ENCODE measurements around the gene SATB2.

Gene SATB2

GRCh38 chr2:199317646-199318045 lies 140.1 kb downstream of the SATB2 start:
- H3K4me1 Mint-ChIP-seq, result no peaks in the 10 kb centered on the region
- ATAC-seq (no peak), DNase-seq (no peak)
- H3K27me3 Mint-ChIP-seq, result peaks cover 1% of the 10 kb centered on the region
- no peak overlapping the region for H3K4me3 Mint-ChIP-seq
- no peaks in the 10 kb centered on the region for H3K36me3 Mint-ChIP-seq (ENCODE audit: low read depth)
- H3K9me3 Mint-ChIP-seq, result peaks cover 6% of the 10 kb centered on the region
- H3K27ac Mint-ChIP-seq, result no peak overlapping the region

DNA sequence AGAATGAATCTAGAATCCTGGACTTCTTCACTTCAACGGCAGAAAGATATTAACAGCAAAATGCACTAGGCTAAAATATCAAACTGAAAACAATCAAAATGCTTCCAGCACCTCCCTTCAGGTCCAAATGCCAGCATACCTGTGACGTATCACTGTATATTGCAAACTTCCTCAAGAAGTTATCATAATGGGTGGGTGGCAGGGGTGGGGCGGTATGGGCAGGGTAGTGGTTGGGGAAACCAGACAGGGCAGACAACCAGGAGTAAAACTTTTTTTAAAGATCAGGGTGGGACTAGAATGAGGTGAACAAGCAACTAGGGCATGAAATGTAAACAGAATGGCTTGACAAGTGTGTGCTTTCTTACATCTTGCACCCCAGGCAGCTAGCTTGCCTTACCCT lies 140.9 kb downstream of the SATB2 start:
- peaks cover 1% of the 10 kb centered on the region for H3K27me3 Mint-ChIP-seq
- no peaks in the 10 kb centered on the region for H3K4me1 Mint-ChIP-seq
- H3K4me3 Mint-ChIP-seq, result no peak overlapping the region
- ATAC-seq (no peak), DNase-seq (no peak)
- H3K27ac Mint-ChIP-seq, result no peak overlapping the region
- no peaks in the 10 kb centered on the region for H3K36me3 Mint-ChIP-seq (ENCODE audit: low read depth)
- peaks cover 6% of the 10 kb centered on the region for H3K9me3 Mint-ChIP-seq

DNA sequence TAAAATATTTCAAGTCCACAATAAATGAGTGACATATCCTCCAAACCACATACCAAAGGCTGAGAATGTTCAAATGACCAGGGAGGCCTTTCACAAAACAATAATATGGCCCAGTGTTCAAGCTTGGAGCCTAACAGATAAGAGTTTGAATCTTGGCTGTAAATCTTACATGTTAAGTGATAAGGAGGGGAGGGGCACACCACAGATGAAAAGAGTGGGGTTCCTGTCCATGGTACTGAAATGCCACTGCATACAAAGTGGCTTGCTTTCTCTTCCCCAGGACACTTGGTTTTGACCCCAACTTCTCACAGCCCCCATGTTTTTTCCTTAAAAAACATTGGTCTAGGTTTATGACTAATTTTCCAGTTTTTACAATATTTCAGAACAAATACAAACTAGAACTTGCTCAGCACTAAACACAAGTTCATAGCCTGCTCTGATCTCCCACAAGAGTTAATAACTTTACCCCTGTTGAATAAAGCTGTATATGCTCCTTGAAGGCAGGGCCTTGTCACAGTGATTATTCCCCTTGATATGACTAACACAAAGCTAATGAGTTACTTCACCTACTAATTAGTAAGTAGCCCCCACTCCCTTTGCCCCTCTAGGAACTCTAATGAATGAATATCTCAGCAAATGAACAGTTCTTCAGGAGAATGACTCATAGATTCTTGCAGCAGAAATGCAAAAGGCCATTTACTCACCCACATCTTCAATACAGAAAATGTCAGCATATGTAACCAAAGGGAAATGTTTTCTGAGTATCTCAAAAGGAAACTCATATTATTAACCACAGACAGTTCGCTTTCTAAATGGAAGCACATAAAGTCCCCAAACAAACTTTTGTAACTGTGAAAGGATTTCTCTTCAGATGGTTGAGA lies 142.2 kb downstream of the SATB2 start:
- no peak for DNase-seq
- peaks cover 3% of the 10 kb centered on the region for H3K27me3 Mint-ChIP-seq
- H3K36me3 Mint-ChIP-seq (ENCODE audit: low read depth), result no peaks in the 10 kb centered on the region
- peaks cover 6% of the 10 kb centered on the region for H3K9me3 Mint-ChIP-seq
- H3K27ac Mint-ChIP-seq, result no peak overlapping the region
- ATAC-seq, result no peak
- H3K4me1 Mint-ChIP-seq, result no peaks in the 10 kb centered on the region
- H3K4me3 Mint-ChIP-seq, result no peak overlapping the region

GRCh38 chr2:199312931-199313330 lies 144.8 kb downstream of the SATB2 start:
- Mint-ChIP-seq H3K4me3 (no peak overlapping the region), H3K27me3 (peaks cover 2% of the 10 kb centered on the region), H3K36me3 (ENCODE audit: low read depth) (no peaks in the 10 kb centered on the region), H3K27ac (no peak overlapping the region), H3K4me1 (no peaks in the 10 kb centered on the region), H3K9me3 (peaks cover 6% of the 10 kb centered on the region)
- no peak for ATAC-seq
- DNase-seq, result no peak

- DNase-seq (no peak), ATAC-seq (no peak)
- H3K4me3 Mint-ChIP-seq, result no peak overlapping the region
- H3K9me3 Mint-ChIP-seq, result peaks cover 6% of the 10 kb centered on the region
- no peaks in the 10 kb centered on the region for H3K4me1 Mint-ChIP-seq
- no peaks in the 10 kb centered on the region for H3K36me3 Mint-ChIP-seq (ENCODE audit: low read depth)
- no peak overlapping the region for H3K27ac Mint-ChIP-seq
- peaks cover 2% of the 10 kb centered on the region for H3K27me3 Mint-ChIP-seq
Observed at GRCh38 chr2:199310771-199311585, 146.8 kb downstream of the SATB2 start.

DNA sequence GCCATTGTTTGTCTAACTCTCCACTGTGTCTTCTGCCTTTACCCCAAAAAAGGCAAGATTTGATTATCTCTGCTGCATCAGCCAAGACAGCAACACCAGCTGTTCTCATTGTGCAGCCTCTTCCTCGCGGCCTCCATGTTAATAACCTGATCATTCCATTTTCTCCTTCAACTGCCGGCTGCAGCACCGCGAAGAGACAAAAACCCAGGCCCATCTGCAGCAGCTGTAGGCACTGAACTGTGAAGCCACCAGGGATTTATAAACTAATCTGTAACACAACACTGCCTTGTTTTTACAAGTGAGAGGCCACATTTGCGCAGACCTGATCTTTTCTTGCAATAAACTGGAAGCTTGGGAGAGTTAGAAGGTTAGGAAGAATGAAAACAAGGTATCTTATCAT lies 147.8 kb downstream of the SATB2 start:
- no peak overlapping the region for H3K4me3 Mint-ChIP-seq
- no peaks in the 10 kb centered on the region for H3K9me3 Mint-ChIP-seq

DNA sequence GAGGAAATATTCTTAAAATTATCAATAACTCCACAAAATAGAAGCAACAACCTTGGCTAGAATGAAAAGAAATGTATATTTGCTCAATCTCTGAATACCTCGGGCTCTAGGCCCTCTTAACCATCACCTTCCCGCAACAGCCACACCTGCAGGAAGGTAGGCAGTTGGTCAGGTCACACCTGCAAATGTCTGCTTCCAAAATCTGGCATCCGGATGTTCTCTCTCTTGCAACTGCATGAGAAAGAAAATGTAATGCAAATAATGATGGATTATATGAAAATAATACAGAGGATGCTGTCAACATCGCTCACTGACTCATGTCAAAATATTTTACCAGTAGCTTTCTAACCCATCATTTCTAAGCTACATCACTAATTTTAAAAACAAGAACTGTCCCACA lies 148.3 kb downstream of the SATB2 start:
- H3K4me3 Mint-ChIP-seq, result no peak overlapping the region
- peaks cover 4% of the 10 kb centered on the region for H3K27me3 Mint-ChIP-seq
- H3K9me3 Mint-ChIP-seq, result no peaks in the 10 kb centered on the region
- ATAC-seq (no peak), DNase-seq (no peak)
- no peak overlapping the region for H3K27ac Mint-ChIP-seq
- no peaks in the 10 kb centered on the region for H3K36me3 Mint-ChIP-seq (ENCODE audit: low read depth)
- no peaks in the 10 kb centered on the region for H3K4me1 Mint-ChIP-seq

More for the DNA sequence above, 147.8 kb downstream of the SATB2 start:
- DNase-seq, result no peak
- Mint-ChIP-seq H3K36me3 (ENCODE audit: low read depth) (no peaks in the 10 kb centered on the region), H3K4me1 (no peaks in the 10 kb centered on the region), H3K27ac (no peak overlapping the region), H3K27me3 (peaks cover 2% of the 10 kb centered on the region)
- ATAC-seq, result no peak

- no peak overlapping the region for H3K27ac Mint-ChIP-seq
- no peaks in the 10 kb centered on the region for H3K36me3 Mint-ChIP-seq (ENCODE audit: low read depth)
- no peak for ATAC-seq
- peaks cover 4% of the 10 kb centered on the region for H3K27me3 Mint-ChIP-seq
- H3K9me3 Mint-ChIP-seq, result no peaks in the 10 kb centered on the region
- no peak overlapping the region for H3K4me3 Mint-ChIP-seq
- DNase-seq, result no peak
- no peaks in the 10 kb centered on the region for H3K4me1 Mint-ChIP-seq
Observed at GRCh38 chr2:199308567-199308966, 149.2 kb downstream of the SATB2 start.

DNA sequence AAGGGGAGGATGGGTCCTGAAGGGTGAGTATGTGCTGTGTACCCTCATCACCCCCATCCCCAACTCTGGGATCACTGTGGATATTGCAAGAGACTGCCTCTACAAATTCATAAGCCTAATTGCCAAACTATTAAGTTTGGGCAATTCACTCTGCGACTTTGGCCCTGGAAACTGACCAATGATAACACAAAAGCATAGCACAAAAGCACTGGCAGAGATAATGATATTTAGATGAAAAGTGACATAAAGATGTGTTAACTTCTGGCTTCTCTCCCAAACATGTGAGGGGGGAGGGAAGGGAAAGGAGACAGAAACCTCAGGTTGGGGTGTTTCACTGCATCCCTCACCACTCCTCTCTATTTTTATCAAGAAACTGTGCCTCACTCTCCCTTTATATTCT lies 150.3 kb downstream of the SATB2 start:
- Mint-ChIP-seq H3K27ac (no peak overlapping the region), H3K9me3 (no peaks in the 10 kb centered on the region), H3K36me3 (ENCODE audit: low read depth) (no peaks in the 10 kb centered on the region), H3K4me3 (no peak overlapping the region), H3K27me3 (peaks cover 10% of the 10 kb centered on the region), H3K4me1 (no peaks in the 10 kb centered on the region)
- DNase-seq, result no peak
- no peak for ATAC-seq

- no peak for ATAC-seq
- no peak overlapping the region for H3K4me3 Mint-ChIP-seq
- DNase-seq, result no peak
- H3K36me3 Mint-ChIP-seq (ENCODE audit: low read depth), result no peaks in the 10 kb centered on the region
- H3K4me1 Mint-ChIP-seq, result no peaks in the 10 kb centered on the region
- H3K27me3 Mint-ChIP-seq, result peaks cover 7% of the 10 kb centered on the region
- no peak overlapping the region for H3K27ac Mint-ChIP-seq
- H3K9me3 Mint-ChIP-seq, result no peaks in the 10 kb centered on the region
Observed at GRCh38 chr2:199306116-199306515, 151.6 kb downstream of the SATB2 start.

DNA sequence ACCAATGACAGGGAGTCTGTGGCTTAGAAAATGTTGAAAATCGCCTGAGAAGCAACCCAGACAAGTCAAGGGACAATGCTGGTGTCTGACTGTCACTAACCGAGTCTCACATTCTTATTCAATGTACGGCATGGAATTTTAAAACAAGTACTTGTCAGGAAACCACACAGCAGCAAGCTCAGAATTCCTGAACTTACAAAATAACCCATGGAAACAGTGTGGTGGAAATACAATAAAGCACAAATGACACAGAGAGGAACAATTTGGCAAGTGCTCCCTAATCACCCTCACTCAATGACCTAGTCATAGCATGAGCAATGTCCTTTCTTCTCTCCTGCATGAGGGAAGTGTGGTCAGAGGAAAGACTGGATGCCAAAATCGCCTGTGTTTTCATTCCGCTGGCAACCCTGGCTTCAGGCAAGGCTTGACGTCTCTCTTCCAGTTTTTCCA lies 154.0 kb downstream of the SATB2 start:
- ATAC-seq, result no peak
- H3K27me3 Mint-ChIP-seq, result peaks cover 7% of the 10 kb centered on the region
- H3K4me3 Mint-ChIP-seq, result no peak overlapping the region
- H3K4me1 Mint-ChIP-seq, result no peaks in the 10 kb centered on the region
- H3K36me3 Mint-ChIP-seq (ENCODE audit: low read depth), result no peaks in the 10 kb centered on the region
- no peak overlapping the region for H3K27ac Mint-ChIP-seq
- H3K9me3 Mint-ChIP-seq, result peaks cover 5% of the 10 kb centered on the region
- DNase-seq, result no peak

DNA sequence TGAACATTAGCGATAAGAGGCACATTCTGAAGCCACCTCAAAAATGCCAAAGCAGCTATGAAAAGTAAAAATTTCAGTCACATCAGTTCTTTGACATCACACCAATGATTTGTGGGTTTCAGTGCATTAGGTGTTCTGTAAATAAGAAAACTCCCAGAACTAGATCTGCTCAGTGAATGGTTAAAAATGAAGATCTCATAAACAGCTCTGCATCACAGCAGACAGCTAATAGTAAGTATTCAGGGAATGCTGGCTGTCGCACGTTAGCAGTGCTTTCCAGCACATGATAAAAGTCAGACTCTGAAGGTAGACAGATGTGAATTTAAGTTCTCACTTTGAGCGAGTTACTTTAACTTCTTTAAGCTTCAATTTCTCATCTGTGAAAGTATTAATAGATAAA lies 154.9 kb downstream of the SATB2 start:
- Mint-ChIP-seq H3K27me3 (peaks cover 7% of the 10 kb centered on the region), H3K4me3 (no peak overlapping the region), H3K27ac (no peak overlapping the region), H3K4me1 (no peaks in the 10 kb centered on the region), H3K9me3 (peaks cover 7% of the 10 kb centered on the region), H3K36me3 (ENCODE audit: low read depth) (no peaks in the 10 kb centered on the region)
- ATAC-seq (no peak), DNase-seq (no peak)

GRCh38 chr2:199288424-199288823 lies 169.3 kb downstream of the SATB2 start:
- no peaks in the 10 kb centered on the region for H3K4me1 Mint-ChIP-seq
- no peak for ATAC-seq
- H3K27ac Mint-ChIP-seq, result no peak overlapping the region
- no peak overlapping the region for H3K4me3 Mint-ChIP-seq
- H3K9me3 Mint-ChIP-seq, result peaks cover 3% of the 10 kb centered on the region
- no peaks in the 10 kb centered on the region for H3K36me3 Mint-ChIP-seq (ENCODE audit: low read depth)
- no peaks in the 10 kb centered on the region for H3K27me3 Mint-ChIP-seq
- DNase-seq, result no peak

- no peaks in the 10 kb centered on the region for H3K4me1 Mint-ChIP-seq
- ATAC-seq (no peak), DNase-seq (no peak)
- peaks cover 3% of the 10 kb centered on the region for H3K9me3 Mint-ChIP-seq
- H3K36me3 Mint-ChIP-seq (ENCODE audit: low read depth), result no peaks in the 10 kb centered on the region
- no peak overlapping the region for H3K27ac Mint-ChIP-seq
- no peaks in the 10 kb centered on the region for H3K27me3 Mint-ChIP-seq
- no peak overlapping the region for H3K4me3 Mint-ChIP-seq
Observed at GRCh38 chr2:199282309-199282708, 175.4 kb downstream of the SATB2 start.

GRCh38 chr2:199279146-199279545 lies 178.6 kb downstream of the SATB2 start:
- Mint-ChIP-seq H3K36me3 (ENCODE audit: low read depth) (no peaks in the 10 kb centered on the region), H3K9me3 (peaks cover 3% of the 10 kb centered on the region), H3K4me1 (no peaks in the 10 kb centered on the region), H3K27ac (no peak overlapping the region), H3K27me3 (peaks cover 3% of the 10 kb centered on the region), H3K4me3 (no peak overlapping the region)
- no peak for DNase-seq
- no peak for ATAC-seq
